Measurements from ENCODE around the gene CCDC57.

The CCDC57 gene

DNA sequence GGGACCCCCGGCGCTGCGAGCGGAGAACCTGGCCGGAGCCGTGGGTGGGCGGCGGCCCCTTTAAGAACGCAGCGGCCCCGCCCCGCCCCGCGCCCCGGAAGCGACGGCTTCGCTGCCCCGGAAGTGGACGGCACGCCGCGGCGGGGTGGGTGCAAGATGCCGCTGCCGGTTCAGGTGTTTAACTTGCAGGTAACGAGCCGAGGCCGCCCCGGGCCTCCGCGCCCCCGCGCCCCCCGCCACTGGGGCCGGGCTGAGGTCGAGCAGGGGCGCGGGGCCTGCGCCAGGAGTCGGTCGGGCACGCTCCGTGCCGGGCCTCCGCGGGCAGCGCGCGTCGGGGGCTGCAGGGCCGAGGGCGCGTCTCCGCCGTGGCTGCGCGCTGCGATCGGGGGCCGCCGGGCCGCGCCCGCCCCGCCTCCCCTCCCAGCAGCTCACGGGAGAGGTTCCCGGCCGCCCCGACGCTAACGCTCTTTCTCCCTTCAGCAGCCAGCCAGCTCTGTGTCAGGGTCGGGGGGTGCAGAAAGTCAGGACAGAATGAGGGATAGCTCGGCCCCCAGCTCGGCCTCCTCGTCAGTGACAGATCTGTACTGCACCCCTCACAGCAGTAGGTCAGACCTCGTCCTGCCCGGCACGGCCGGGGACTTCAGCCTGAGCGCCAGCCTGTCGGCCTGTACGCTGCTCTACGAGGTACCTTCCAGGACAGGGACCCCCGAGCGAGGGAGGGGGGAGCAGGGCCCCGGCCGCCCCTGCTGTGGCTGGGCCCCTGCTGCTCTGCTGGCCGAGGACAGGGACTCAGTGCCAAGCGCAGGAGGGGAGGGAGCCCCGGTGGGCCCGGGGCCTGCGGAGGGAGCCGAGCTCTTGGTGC, 160.6 kb downstream of the CCDC57 start, which contains the start of the genes GPS1 and RFNG:
Gene GPS1, plus strand, starts transcription at position 123 of the 862 bp plus-strand sequence. Its CDS starts 34 bp downstream, at position 157.
Gene RFNG, minus strand, starts transcription at position 36 of the 862 bp plus-strand sequence. CDS start 45 bp downstream, outside the sequence.
- Histone ChIP-seq H3K4me3 (ENCODE audit: insufficient read depth, low read length, poor library complexity, severe bottlenecking) (peak within 1 kb of the TSS; percentile 96), H3K36me3 (ENCODE audit: low read length) (no peaks in the 10 kb centered on the region), H3K9me3 (ENCODE audit: insufficient read depth, low read length) (no peaks in the 10 kb centered on the region), H4K20me1 (ENCODE audit: low read depth, low read length) (no peaks in the 10 kb centered on the region), H2AFZ (ENCODE audit: low read depth, low read length, severe bottlenecking) (no peak within 1 kb of the TSS), H3K4me2 (ENCODE audit: low read depth, low read length, poor library complexity, severe bottlenecking) (peak within 1 kb of the TSS; percentile 67), H3K9ac (ENCODE audit: low read length) (peak within 1 kb of the TSS; percentile 71), H3K27ac (ENCODE audit: low read depth, low read length) (no peak within 1 kb of the TSS), H3F3A (ENCODE audit: insufficient read depth) (no peaks in the 10 kb centered on the region), H3K9me2 (replicated peaks; ENCODE audit: insufficient read depth, low read length) (no peaks in the 10 kb centered on the region), H3K79me2 (ENCODE audit: insufficient read depth, low read length) (peaks cover 10% of the 10 kb centered on the region), H3K27me3 (ENCODE audit: low read length) (no peaks in the 10 kb centered on the region)
- TF ChIP-seq EZH2phosphoT487 (conservative IDR thresholded peaks at IDR 0.05; ENCODE audit: low read length) (no peak), CTCF (IDR thresholded peaks at IDR 0.05; ENCODE audit: insufficient read depth, low read length, poor library complexity, severe bottlenecking) (no peak)

Data from SU-DHL-6 (cell line).